K562 (cell line): ENCODE results near the gene TSPAN3. TPM values are rescaled to one million over a fixed set of nuclear protein-coding genes. Genes with fewer than 3 reads are reported as not detected.

ENCODE experiments used
- ZNF407 ChIP-seq: fragments of 450-650 bp; IDR thresholded peaks from 2 replicates; pipeline ENCODE4 v1.6.1; 2016; ENCODE audit warnings: low read depth
- polyA plus RNA-seq, 8 experiments: library from polyadenylated mRNA; depleted of rRNA in 4 of 8; stranded (reverse) in 5 of 8; unstranded in 3 of 8; fragments of >200 nt; fragmentation: Nextera tagmentation in 2 of 8; fragmentation: Illumina TruSeq in 1 of 8; extraction: Ambion mirVana in 2 of 8; extraction: Trizol in 1 of 8; gene quantifications; 2 replicates each; pipeline versions ENCODE4 v1.2.1 to v1.2.3, GENCODE V29; 2011 to 2014; ENCODE audit warnings: inconsistent platforms in 1 of 8, missing spikeins in 1 of 8
- total RNA-seq, 7 experiments: library from RNA; depleted of rRNA in 6 of 7; stranded (reverse); fragments of >200 nt in 6 of 7; fragmentation: Illumina TruSeq in 2 of 7; extraction: Trizol in 2 of 7; gene quantifications; 2 replicates each; pipeline versions ENCODE4 v1.2.1 to v1.2.3, GENCODE V29; 2011 to 2021; ENCODE audit warnings: low replicate concordance in 1 of 7
- TF ChIP-seq, protein P1 (sequence below): sonication (generic); formaldehyde crosslinking; IDR thresholded peaks from 2 replicates; pipeline ENCODE4 v1.8.1; 2023; ENCODE audit warnings: mild to moderate bottlenecking, missing genetic modification reagents

TSPAN3 gene
- total and polyA plus RNA-seq, 9 of the 15 experiments (the other 6 are each of a cell fraction or from before 2014, with no cell fraction given): 14.3 to 144 (median 71.1) TPM

DNA sequence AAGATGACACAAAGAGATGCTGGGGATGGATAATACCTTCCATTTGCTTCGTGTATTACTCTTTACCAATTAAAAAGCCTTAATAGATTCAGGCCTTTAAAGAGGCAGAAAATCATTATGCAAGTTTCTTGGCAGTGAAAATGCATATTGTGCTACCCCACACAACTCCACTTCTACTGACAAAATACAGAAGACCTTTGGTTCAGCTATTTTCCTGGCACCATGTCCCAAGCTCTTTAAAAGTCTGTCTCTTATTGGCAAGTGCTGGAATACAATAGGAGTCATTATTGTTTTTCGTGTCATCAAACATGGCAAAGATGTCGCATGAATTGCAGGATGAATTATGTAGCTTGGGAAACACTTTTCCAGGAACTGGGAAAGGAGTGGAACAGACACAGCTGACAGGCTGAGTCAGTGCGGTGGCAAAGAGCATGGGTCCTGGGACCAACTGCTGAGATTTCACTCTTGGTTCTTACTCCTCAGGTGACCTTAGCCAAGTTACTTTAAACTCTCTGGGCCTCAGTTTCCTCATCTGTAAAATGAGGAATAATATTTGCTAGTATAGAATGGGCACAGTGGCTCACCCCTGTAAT, 5.5 kb upstream of the TSPAN3 start (continued):
- TF ChIP-seq ZNF407: no peak
- TF ChIP-seq, protein P1, sequence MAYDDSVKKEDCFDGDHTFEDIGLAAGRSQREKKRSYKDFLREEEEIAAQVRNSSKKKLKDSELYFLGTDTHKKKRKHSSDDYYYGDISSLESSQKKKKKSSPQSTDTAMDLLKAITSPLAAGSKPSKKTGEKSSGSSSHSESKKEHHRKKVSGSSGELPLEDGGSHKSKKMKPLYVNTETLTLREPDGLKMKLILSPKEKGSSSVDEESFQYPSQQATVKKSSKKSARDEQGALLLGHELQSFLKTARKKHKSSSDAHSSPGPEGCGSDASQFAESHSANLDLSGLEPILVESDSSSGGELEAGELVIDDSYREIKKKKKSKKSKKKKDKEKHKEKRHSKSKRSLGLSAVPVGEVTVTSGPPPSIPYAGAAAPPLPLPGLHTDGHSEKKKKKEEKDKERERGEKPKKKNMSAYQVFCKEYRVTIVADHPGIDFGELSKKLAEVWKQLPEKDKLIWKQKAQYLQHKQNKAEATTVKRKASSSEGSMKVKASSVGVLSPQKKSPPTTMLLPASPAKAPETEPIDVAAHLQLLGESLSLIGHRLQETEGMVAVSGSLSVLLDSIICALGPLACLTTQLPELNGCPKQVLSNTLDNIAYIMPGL: no peak
